ENCODE results near the gene APRT. TPM values are rescaled to one million over a fixed set of nuclear protein-coding genes. Genes with fewer than 3 reads are reported as not detected.

The APRT gene
- total RNA-seq, 4 donors from 2014 or later, result 60.6 to 141 (median 98.6) TPM

GRCh38 chr16:88807142-88807625, 4.5 kb downstream of the APRT start:
- Histone ChIP-seq H3K4me3 (no peak overlapping the region), H3K27ac (replicated peaks in 1 of 4) (no peak overlapping the region), H3K36me3 (peaks cover 0 to 28% (median 24%) of the 10 kb centered on the region in 4 donors), H3K9me3 (no peaks in the 10 kb centered on the region), H3K4me1 (peaks cover 28 to 55% (median 49%) of the 10 kb centered on the region in 4 donors), H3K27me3 (peaks cover 0 to 13% (median 0%) of the 10 kb centered on the region in 4 donors)
- TF ChIP-seq EP300 (IDR thresholded peaks at IDR 0.05) (no peak), POLR2A (IDR thresholded peaks at IDR 0.05; ENCODE audit: low read depth) (no peak), POLR2AphosphoS5 (IDR thresholded peaks at IDR 0.05) (no peak), CTCF (IDR thresholded peaks at IDR 0.05) (no peak)
- 88% methylated on average over 10 of the region's 24 CpGs for WGBS
- intact Hi-C loops (cut with DNase I), result no loop called here
- no peak for DNase-seq (ENCODE audit: extremely low spot score)

DNA sequence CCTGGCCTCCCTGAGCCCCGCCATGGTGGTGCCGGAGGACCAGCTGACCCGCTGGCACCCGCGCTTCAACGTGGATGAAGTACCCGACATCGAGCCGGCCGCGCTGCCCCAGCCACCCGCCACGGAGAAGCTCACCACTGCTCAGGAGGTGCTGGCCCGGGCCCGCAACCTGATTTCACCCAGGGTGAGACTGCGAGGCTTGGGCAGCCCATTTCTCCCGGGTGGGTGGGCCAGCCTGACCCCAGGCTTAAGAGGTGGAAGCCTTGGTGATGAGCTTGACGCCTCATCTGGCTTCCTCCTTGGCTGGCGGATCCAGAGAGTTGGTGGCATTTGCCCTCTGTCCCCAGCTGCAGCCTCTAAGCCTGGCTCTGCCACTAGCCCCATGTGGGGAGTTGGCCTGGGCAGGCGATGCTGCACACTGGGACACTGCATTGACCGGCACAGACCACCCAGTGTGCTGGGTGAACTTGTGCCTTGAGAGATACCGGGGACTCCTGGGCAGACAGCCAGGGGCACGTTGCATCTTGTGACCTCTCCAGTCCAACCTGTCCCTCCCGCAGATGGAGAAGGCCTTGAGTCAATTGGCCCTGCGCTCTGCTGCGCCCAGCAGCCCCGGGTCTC, 5.1 kb downstream of the APRT start:
- WGBS, result 86% methylated on average over 18 of the region's 27 CpGs
- intact Hi-C loops (cut with DNase I), result no loop called here

DNA sequence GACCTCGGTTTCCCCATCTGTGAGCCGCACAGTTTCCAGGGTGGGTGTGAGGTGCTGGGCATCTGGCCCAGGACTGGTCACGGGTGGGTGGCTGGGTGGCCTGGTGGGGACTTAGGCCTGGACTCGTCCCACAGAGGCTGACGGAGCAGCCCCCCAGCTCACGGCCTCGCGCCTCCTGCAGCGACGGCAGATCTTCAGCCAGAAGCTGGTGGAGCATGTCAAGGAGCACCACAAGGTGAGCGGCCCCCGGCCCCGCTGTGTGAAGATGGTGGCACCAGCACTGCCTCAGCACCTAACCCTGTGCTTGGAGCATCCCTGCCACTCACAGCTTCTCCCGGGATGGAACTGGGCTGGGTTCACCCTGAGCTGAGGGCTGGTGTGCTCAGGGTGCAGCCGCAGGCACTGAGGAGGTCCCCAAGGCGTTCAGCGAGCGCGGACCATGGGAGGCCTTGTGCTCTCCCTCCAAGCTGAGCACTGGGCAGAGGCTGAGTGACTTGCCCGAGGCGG, 5.8 kb downstream of the APRT start:
- peaks cover 0 to 13% (median 0%) of the 10 kb centered on the region in 4 donors for H3K27me3 ChIP-seq
- no peak overlapping the region for H3K4me3 ChIP-seq
- H3K36me3 ChIP-seq, result peaks cover 0 to 28% (median 24%) of the 10 kb centered on the region in 4 donors
- 91% methylated on average over 16 of the region's 21 CpGs for WGBS
- DNase-seq (ENCODE audit: extremely low spot score), result no peak
- TF ChIP-seq POLR2AphosphoS5 (IDR thresholded peaks at IDR 0.05), result no peak
- H3K4me1 ChIP-seq, result peaks cover 27 to 50% (median 44%) of the 10 kb centered on the region in 4 donors
- no peak overlapping the region for H3K27ac ChIP-seq (replicated peaks in 1 of 4)
- intact Hi-C loops (cut with DNase I), result no loop called here
- H3K9me3 ChIP-seq, result no peaks in the 10 kb centered on the region

More for the DNA sequence above, 5.1 kb downstream of the APRT start:
- no peak for DNase-seq (ENCODE audit: extremely low spot score)
- no peak overlapping the region for H3K27ac ChIP-seq (replicated peaks in 1 of 4)
- H3K4me1 ChIP-seq, result peaks cover 29 to 56% (median 50%) of the 10 kb centered on the region in 4 donors
- peaks cover 0 to 13% (median 0%) of the 10 kb centered on the region in 4 donors for H3K27me3 ChIP-seq
- TF ChIP-seq CTCF (IDR thresholded peaks at IDR 0.05) (no peak), EP300 (IDR thresholded peaks at IDR 0.05) (no peak), POLR2A (IDR thresholded peaks at IDR 0.05; ENCODE audit: low read depth) (no peak), POLR2AphosphoS5 (IDR thresholded peaks at IDR 0.05) (no peak)
- no peaks in the 10 kb centered on the region for H3K9me3 ChIP-seq
- H3K4me3 ChIP-seq, result no peak overlapping the region
- H3K36me3 ChIP-seq, result peaks cover 0 to 28% (median 24%) of the 10 kb centered on the region in 4 donors

DNA sequence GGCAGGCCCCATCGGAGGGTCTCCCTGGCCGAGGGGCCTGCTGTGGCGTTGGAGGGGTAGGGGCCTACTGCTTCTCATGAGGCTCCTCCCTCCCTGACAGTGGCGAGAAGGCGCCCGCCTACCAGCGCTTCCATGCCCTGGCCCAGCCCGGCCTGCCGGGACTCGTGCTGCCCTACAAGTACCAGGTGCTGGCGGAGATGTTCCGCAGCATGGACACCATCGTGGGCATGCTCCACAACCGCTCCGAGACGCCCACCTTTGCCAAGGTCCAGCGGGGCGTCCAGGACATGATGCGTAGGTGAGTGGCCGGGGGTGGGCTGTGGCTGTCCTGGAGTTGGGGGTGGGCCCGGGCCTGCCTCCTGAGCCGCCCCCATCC, 6.4 kb downstream of the APRT start:
- Histone ChIP-seq H3K9me3 (no peaks in the 10 kb centered on the region), H3K27ac (replicated peaks in 1 of 4) (no peak overlapping the region), H3K4me1 (peaks cover 21 to 44% (median 37%) of the 10 kb centered on the region in 4 donors), H3K4me3 (no peak overlapping the region), H3K27me3 (peaks cover 0 to 13% (median 0%) of the 10 kb centered on the region in 4 donors), H3K36me3 (peaks cover 0 to 28% (median 24%) of the 10 kb centered on the region in 4 donors)
- WGBS, result 100% methylated on average over 1 of the region's 22 CpGs
- intact Hi-C loops (cut with DNase I), result no loop called here
- TF ChIP-seq POLR2A (IDR thresholded peaks at IDR 0.05; ENCODE audit: low read depth) (no peak), CTCF (IDR thresholded peaks at IDR 0.05) (no peak), EP300 (IDR thresholded peaks at IDR 0.05) (no peak), POLR2AphosphoS5 (IDR thresholded peaks at IDR 0.05) (no peak)
- DNase-seq (ENCODE audit: extremely low spot score), result no peak

DNA sequence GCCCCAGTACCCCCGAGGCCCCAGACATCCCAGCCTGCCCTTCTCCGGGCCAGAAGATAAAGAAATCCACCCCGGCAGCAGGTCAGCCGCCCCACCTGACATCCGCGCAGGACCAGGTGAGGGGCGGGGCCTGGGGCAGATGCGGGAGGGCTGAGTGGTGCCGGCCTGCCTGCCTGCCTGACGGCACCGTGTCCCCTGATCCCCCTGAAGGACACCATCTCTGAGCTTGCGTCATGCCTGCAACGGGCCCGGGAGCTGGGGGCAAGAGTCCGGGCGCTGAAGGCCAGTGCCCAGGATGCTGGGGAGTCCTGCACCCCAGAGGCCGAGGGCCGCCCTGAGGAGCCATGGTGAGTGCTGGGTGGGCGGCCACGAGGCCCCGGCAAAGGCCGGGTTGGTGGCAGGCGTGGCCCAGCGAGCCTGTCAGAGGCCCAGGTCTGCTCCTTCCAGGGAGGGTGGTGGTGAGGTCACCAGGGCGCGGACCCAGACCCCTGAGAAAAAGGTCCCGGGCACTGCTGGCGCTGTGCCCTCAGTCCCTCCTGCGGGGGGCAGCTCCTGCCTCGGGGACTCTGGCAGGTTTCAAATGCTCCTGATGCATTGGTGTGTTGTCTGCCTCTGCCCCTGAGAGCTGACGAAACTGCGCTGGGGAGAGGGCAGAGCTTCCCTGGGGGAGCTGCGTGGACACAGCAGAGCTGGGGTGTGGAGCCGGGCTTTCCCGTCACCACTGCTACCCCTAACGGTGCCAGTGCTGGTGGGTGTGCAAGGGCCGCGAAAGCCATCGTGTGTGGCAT, 7.0 kb downstream of the APRT start:
- Histone ChIP-seq H3K4me3 (peak overlapping the region in 2 of 4 donors; percentile 68 to 72), H3K36me3 (peaks cover 0 to 23% (median 19%) of the 10 kb centered on the region in 4 donors), H3K27ac (replicated peaks in 1 of 4) (no peak overlapping the region), H3K9me3 (no peaks in the 10 kb centered on the region), H3K4me1 (peaks cover 15 to 38% (median 32%) of the 10 kb centered on the region in 4 donors), H3K27me3 (peaks cover 0 to 13% (median 0%) of the 10 kb centered on the region in 4 donors)
- intact Hi-C loops (cut with DNase I), result no loop called here
- TF ChIP-seq CTCF (IDR thresholded peaks at IDR 0.05), result no peak
- TF ChIP-seq POLR2AphosphoS5 (IDR thresholded peaks at IDR 0.05), result no peak
- TF ChIP-seq EP300 (IDR thresholded peaks at IDR 0.05), result no peak
- TF ChIP-seq POLR2A (IDR thresholded peaks at IDR 0.05; ENCODE audit: low read depth), result no peak
- 85% methylated on average over 5 of the region's 39 CpGs for WGBS
- no peak for DNase-seq (ENCODE audit: extremely low spot score)

All from esophagus muscularis mucosa (tissue), 4 donors.